HL-60/S4 treated with phorbol 12-myristate 13-acetate at 8.2 ng/mL for 4 days and 3 days (cell line): Measurements from ENCODE around the gene NTM.

Experiments used
- in situ Hi-C: fragments of 300-500 bp; cut with MboI; formaldehyde crosslinking; loops from 2 replicates; pipeline ENCODE4 v1.15.0; 2022; ENCODE audit warnings: low sequenced_read_pairs

NTM gene

DNA sequence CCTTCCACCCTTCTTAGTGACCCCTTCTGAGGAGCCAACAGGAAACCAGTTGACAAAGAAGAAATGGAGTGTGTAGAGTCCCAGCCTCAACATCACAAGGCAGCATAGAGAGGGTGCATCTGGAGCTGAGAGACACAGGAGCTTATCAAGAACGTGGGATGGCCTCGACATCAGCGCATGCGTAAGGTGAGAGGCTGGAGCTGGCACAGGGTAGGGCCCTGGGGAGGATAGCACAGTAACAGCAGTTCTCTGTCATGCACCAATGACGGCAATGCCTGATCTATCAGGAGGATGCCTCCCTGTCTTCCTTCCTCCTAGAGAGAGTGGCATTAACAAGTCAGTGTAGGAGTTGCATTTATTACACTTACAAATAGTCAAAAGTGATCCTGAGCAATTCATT is 426.1 kb downstream of the NTM start:
- in situ Hi-C loops = no loop called here

DNA sequence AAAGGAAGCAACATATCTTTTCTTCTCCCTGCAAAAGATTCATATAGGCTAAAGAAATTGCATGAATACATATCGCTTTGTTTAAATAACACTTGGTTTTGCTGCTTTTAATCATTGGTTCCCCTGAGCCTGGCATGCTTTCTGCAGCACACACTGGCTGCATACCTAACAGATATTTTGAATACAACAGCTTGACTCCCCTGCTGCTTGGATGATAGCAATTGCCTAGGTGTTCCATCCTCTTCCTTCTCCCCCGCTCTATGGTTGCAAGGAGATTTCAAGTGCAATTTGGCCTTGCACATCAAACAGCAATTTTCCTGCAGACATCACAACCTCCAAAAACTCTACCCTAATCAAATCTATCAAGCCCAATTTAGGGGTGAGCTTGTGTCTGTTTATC is 430.0 kb downstream of the NTM start:
- in situ Hi-C loops = no loop called here

DNA sequence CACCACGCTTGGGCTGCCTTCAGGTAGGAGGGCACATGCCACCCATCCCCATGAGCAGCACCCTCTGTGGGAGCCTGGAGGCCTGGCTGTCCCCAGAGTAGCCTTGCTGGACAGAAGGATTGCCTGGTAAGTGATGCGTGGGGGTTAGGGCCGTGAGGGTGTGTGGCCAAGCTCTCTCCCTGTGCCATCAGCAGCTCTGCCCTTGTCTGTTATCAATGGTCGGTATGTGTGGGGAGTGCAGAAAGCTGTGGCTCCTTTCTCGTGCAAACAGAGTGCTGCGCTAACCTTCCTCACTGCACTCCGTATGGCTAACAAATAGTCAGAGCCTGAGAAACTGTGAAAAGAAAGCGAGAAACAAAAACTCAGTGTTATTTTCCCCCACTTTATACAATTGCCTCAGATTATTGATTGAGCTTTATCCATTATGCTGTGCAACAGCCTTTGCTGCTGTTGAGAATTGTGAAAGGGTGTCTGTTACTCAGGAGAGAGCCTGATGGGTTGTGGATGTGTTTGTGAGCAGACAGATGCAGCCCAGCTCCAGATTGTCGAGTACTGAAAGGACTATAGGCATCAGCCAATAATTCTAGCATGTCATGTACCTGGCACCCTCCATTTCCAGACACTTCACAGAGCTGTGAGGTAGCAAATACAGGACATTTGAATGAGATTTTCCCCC is 432.2 kb downstream of the NTM start:
- in situ Hi-C loops = no loop called here

DNA sequence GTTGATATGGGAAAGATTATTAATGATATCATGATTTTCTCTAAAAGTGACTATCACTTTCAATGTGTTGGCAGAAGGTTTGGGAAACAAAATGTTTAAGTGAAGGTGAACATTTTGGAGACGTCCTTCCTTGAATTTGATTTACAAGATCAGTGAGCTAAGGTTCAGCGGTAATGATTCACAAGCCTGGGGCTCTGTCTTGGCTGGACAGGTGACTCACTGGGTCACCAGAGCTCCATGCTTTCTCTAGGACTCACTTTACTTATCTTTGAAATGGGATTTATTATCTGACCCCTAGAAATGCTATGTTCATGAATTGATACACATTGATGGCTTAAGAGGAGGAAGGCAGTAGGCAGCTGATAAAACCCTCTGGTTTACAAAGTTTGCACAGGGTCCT is 437.5 kb downstream of the NTM start:
- in situ Hi-C loops = no loop called here

DNA sequence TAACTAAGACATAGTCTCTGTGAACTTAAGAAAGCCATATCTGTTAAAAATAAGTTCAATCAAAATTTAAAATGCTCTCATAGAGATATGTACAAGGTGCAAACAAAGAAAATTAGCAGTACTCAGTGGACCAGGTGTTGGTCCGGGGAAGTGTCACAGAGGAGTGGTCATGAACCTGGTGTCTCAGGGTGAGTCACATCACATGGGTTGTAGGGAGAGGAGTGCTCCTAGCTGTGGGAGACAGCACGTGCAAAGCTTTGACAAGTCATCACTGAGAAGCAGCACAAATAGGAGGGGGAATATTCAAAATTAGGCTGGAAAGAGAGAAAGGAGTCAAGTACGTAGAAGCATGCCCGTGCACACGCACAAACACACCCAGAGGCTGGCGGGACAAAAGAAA is 438.1 kb downstream of the NTM start:
- in situ Hi-C loops = no loop called here

DNA sequence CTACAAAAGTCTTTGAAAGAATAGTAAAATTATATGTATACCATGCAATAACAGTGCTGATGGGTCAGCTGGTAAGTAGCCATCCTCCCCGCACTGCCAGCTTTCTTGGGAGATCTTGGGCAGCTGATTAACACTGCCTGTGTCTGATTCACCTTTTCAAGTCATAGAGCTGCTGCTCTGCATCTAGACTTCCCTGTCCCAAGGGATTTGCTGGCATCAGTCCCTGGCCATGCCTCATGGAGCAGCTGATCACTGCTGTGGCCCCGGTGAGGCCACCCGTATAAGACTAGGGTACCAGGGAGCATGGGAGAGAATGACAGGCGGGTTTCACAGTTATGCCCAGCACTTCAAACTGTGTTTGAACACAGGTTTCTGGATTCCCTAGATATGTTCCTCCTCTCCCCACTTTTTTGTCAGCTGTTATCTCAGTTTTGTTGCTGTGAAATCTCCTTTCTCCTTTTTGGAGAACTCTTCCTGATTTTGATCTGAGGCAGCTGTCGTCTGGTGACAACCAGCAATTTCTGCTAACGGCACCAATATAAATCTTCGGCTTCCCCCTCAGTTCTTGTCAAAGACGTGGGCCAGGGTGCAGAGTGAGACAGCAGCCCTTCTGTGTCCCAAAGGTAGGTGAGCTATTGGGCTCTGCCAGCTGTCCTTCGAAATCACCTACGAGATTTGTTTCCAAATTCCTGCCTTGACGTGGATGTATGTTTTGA is 438.9 kb downstream of the NTM start:
- in situ Hi-C loops = no loop called here

DNA sequence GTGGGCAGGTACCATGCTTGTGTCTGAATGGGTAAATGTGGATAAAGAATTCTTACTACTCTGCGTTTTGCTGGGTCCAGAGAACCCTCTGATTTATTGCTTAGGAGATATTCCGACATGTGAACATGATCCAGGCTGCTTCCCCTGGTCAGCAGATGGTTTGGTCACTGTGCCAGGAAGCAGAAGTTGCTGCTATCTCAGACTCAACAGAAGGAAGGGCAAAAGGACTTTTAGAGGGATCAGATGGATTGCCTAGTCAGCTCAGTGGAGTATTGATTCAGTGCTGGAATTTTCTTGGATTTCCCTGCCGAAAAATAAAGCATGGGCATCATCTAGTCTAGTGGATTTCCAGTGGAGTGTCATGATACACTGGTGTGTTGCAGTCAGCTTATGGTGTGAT is 440.1 kb downstream of the NTM start:
- in situ Hi-C loops = no loop called here

DNA sequence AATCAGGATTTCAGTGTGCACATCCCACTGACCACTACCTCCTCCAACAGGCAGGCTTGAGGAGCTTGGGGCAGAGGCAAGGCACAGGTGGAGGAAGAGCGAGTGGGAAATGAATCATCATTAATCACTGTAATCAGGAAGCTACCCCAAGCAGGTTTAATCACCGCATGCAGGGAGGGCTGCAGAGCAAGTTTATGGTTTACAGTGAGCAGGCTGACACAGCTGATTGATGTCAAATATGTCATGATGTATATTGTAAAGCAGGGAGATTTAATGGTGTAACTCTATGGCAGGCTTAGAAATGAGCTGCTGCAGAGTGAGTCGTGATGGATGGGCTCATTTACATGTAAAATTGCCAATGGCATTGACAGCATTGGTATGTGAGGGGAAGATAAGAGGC is 441.0 kb downstream of the NTM start:
- in situ Hi-C loops = no loop called here

DNA sequence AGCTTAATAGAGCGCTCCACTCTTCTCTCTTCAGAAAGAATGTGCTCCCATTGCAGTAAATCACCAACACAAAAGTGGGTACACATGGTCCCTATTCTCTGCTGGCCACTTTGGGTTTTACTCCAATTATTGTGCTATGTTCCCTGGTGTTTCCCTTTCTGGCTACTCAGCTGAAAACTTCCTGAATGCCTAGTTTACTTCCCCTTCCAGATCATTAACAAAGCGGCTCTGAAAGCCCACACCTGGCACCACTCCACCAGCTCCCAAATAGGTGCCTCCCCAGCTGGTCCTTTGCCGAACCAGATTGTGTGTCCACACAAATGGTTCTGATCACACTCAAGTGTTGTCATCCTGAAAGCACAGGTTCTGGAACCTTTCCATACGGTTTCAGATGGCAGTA is 443.7 kb downstream of the NTM start:
- in situ Hi-C loops = no loop called here

DNA sequence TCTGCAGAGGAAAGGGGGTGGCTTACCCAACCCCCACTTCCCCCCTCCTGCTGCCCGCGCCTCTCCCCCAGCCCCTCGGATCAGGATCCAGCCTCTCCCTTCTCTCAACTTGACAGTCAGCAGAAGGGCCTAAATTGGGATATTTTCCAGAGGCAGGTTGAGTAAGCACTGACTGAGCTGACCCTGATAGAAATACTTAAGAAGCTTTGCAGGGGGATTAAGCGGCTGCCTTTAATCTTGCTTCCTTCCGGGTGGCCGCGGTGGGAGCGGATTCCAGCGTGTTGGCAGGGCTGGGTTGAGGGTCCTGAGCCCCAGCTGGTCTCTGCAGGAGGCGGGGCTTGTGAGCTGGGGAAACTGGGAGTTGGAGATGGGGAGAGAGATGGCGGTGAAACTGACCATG is 445.2 kb downstream of the NTM start:
- in situ Hi-C loops = no loop called here

DNA sequence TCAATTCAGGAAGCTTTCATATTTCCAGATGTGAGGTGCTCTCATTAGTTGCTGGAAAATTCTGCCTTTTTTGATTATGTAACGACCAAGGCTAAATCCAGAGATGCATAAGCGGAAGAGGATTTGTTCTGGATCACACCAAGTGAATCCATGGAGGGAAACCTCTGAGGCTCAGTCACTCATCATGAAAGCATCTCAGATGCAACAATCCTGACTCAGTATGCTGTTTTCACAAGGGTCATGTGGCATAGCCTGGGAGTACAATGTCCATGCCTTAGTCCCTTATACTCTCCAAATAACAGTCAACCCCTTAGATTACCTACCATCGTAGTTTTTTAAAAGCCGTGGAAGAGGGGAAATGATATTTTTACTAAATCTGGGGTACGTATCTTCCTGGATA is 445.6 kb downstream of the NTM start:
- in situ Hi-C loops = no loop called here

DNA sequence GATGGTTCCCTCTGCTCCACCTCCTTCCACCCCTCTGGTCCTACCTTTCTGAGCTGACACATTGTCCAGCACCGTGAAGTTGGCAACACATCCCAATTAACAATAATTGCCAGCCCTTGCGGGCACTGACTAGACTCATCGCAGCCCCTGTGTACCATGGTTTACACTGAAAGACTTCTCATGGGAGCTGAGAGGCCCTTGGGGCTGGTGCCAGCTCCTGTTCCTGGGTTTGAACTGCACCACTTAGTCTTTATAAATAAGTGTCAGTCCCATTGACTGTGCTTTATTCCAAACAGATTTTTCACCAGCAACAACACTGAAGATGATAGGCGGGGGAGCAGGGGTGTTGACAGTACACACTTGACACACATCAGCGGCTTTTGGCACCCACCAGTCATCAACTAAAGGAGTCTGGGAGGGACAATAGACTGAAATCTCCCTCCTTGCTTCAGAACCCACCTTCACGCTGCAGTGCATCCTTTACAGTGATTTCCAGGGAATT is 447.3 kb downstream of the NTM start:
- in situ Hi-C loops = no loop called here

DNA sequence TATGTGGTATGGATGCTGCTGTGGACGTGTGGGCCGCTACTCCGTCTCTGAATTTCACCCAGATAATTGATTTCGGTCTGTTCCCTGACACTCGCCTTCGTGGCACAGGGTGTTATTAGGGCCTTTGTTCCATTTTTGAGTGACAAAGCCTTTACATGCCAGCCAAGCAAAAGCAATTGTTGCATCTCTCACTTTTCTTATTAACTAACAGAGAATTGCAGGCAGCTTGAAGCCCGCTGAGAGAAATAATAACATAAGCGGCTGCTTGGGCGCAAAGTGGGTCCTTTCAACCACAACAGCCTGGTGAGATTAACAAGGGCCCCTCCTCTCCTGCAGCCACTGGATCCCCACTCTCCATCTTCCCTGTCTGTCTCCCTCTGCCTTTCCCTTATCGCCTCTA is 449.4 kb downstream of the NTM start:
- in situ Hi-C loops = no loop called here

DNA sequence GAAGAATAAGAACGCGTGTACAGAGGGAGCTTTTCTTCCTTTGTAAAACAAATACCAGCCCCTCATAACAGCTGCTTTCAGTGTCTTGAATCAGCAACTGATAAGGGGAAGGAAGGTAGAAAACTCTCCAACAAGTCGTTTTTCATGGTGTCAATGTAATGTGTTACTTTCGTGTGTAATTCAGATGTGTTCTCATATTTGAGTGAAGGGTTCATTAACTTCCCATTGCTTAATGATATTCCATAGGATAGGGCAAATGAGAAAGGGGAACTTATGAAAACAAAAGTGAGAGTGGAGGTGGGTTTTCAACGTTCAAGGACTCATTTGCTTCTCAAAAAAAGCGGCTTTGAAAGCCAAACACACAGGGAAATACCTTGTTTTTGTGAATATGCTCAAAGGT is 452.1 kb downstream of the NTM start:
- in situ Hi-C loops = no loop called here

DNA sequence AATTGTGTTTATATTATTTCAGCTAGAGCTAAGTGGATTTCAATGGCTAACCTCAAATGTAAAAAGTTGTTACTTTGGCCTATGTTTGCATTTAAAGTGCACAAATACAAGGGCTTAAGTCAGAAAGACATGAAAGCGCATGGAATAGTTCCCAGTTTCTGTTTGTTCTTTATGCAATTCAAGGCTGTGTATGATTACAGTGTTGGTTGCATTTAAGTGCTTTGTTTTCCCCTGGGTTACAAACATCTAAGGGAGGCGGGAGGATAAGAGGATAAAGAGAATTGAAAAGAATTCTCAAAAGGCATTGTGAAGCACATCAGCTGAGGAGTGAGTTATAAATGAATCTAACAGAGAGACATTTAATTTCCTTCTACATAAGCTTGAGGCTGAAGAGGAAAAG is 453.4 kb downstream of the NTM start:
- in situ Hi-C loops = no loop called here

DNA sequence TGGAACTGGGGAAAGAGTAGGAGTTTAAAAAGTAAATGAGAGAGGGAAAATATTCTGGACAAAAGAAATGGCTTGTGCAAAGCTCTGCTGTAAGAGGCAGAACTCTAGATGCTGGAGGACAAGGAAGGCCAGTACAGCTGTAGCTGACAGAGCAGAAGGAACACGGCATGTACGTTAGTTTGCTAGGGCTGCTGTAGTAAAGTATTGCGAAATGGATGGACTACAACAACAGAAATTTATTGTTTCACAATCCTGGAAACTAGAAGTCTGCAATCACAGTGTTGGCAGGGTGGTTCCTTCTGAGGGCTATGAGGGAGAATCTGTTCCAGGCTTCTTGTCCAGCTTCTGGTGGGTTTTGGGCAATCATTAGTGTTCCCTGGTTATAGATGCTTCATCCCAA is 454.4 kb downstream of the NTM start:
- in situ Hi-C loops = no loop called here

DNA sequence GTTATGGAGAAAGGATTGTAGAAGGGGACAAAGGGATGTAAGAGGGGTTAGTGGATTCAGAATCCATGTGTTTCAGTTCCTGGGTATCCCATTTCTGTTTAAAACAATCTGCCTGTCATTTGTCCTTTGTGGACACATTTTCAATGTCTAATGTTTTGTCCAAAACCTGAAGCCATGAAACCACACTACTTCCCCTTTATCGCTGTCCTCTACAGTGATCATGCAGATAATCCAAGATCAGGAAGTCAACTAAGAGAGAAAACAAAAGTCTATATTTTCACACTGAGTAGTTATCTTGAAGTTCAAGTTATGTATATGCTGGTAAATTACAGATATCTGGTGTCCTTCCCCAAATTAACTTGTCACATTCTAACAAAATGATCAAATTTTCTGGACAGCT is 457.0 kb downstream of the NTM start:
- in situ Hi-C loops = no loop called here

DNA sequence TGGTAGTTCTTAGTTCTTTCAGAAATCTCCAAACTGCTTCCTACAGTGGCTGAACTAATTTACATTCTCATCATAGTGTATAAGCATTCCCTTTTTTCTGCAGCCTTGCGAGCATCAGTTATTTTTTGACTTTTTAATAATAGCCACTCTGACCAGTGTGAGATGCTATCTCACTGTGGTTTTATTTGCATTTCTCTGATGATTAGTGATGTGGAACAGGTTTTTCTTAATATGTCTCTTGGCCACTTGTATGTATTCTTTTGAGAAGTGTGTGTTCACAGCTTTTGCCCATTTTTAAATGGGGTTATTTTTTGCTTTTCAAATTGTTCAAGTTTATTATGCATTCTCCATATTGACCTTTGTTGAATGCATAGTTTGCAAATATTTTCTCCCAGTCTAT is 459.3 kb downstream of the NTM start:
- in situ Hi-C loops = no loop called here

DNA sequence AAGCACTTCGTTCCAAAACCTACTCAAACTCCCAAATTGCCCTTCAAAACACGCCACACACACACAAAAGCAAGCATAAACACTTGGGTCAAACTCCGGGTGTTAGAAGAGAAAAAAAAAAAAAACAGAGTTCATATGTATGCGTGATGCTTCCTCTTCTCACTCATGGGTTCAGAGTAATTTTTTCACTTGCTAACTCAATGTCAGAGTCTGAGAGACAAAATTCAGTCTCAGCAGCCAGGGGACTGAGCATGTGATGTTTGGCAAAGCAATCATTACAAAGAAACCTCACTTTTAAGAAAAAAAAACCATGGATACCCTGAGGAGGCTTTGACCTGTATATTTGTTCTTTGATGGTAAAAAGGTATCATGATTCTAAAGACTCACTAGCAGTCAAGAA is 461.7 kb downstream of the NTM start:
- in situ Hi-C loops = no loop called here

DNA sequence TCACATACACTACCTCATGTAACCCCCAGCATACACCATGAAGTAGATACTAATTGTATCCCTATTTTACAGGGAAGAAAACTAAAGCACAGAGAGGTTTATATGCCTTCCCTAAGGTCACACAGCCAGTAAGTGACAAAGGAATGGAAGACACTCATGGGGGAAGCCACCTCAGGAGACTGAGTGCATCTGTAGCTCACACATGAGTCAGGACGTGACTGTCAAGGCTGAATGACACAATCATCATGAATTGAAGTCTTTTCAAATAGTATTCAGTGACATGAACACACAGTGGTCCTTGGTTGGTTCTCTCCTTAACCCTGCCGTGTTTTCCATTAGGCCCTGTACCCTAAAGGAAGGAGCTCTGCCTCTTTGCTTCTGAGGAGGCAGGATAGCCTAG is 463.0 kb downstream of the NTM start:
- in situ Hi-C loops = no loop called here

DNA sequence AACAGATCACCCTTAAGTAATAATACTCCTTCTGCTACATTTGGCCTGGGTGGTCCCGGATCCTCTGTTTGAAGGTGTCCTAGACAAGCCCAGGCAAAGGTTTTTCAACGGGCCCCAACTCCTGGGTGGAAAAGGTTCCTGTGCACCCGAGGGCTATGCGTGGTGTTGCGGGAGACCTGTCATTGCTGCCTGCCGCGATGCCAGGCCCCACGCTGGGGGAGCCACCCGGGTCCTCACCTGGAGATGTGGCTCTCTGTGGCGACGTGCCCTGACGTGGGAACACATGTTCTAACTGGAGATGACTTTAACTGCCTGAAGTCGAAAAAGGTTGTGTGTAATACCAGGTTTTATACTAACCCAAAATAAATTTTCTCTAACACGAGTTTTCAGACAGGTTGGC is 467.1 kb downstream of the NTM start:
- in situ Hi-C loops = no loop called here

DNA sequence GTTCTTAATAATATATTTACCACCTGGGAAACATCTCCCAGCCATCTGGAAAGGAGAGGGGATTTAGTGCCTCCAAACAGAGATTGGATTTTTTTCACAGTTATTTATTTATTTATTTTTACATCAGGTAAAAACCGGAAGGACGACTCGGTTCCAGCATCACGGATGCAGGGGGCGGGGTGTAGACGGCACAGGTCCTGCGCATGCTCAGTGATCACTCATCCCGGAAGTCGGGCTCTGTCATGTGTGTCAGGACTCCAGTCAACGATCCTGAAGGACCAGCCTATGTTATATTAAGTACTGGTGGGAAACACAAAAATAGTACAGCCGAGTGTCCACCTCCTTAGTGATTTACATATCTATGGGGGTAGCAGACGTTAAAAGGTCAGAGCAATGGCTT is 467.6 kb downstream of the NTM start:
- in situ Hi-C loops = no loop called here

DNA sequence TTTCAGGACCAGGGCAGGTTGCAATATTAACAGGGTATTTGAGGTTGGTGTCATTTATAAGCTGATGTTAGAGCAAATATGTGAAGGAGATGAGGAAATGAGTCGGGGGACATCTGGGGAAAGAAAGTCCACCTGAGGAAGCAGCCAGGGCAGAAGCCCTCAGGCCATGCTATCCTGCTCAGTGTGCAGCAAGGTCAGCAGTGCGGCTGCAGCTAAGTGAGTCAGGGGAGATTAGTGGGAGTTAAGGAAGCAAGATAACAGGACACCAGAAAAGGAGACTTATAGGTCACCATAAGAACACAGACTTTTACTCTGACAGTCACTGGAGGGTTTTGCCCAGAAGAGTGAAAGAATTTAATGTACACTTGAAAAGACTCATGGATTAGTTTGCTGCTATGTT is 468.9 kb downstream of the NTM start:
- in situ Hi-C loops = no loop called here
